IMR-90 (cell line): ENCODE data around the gene EXT2. TPM values are rescaled to one million over a fixed set of nuclear protein-coding genes. Genes with fewer than 3 reads are reported as not detected.

Source experiments
- ATAC-seq: fragments of 200-7000 bp; cut with Tn5 transposase; 2 replicates; pipeline ENCODE4 v1.9.1; 2020; ENCODE audit warnings: low read depth, mild to moderate bottlenecking, moderate library complexity
- BruUV-seq: library from RNA; stranded (reverse); fragments of 400-500 nt; replicated peaks from 2 replicates; lab custom pipeline; 2021; lab: Mats Ljungman, UMichigan
- CTCF ChIA-PET: fragments of 300-600 bp; formaldehyde crosslinking; extraction: SDS; loops from one replicate; lab custom pipeline; 2021; ENCODE audit warnings: antibody characterized with exemption; lab: Yijun Ruan, JAX
- POLR2A ChIA-PET: fragments of 300-600 bp; sonication (Branson Sonifier 250); formaldehyde crosslinking; loops from one replicate; lab custom pipeline; 2022; ENCODE audit warnings: antibody characterized with exemption; ENCODE audit not compliant: unreplicated experiment; lab: Charles Lee
- DNase-seq: peaks from one replicate; pipeline ENCODE4 v3.0.0; 2013
- H2AFZ ChIP-seq: replicated peaks from 2 replicates; pipeline ENCODE3; 2013; ENCODE audit warnings: low read length, mild to moderate bottlenecking; ENCODE audit not compliant: poor library complexity
- H2AK5ac ChIP-seq: 2 replicates; pipeline ENCODE4 v1.6.1; 2013; ENCODE audit warnings: low read depth, low read length, inconsistent platforms
- H2AK9ac ChIP-seq: replicated peaks from 2 replicates; pipeline ENCODE3; 2013; ENCODE audit warnings: mild to moderate bottlenecking, low read depth, low read length, moderate library complexity; ENCODE audit not compliant: poor library complexity
- H2BK120ac ChIP-seq: 2 replicates; pipeline ENCODE4 v1.6.1; 2013; ENCODE audit warnings: low read depth, low read length, inconsistent platforms
- H2BK15ac ChIP-seq: 3 replicates; pipeline ENCODE4 v1.6.1; 2013; ENCODE audit warnings: low read depth, low read length, inconsistent platforms
- H2BK20ac ChIP-seq: 2 replicates; pipeline ENCODE4 v1.6.1; 2013; ENCODE audit warnings: low read depth, mild to moderate bottlenecking, inconsistent platforms, low read length, moderate library complexity
- H2BK5ac ChIP-seq: 2 replicates; pipeline ENCODE4 v1.6.1; 2013; ENCODE audit warnings: mild to moderate bottlenecking, low read depth, low read length, inconsistent platforms; ENCODE audit not compliant: poor library complexity, severe bottlenecking
- H3K14ac ChIP-seq: replicated peaks from 2 replicates; pipeline ENCODE4 v1.6.1; 2013; ENCODE audit warnings: low read depth, low read length, inconsistent platforms
- H3K18ac ChIP-seq: 2 replicates; pipeline ENCODE4 v1.6.1; 2013; ENCODE audit warnings: low read depth, low read length, control low read depth
- H3K23ac ChIP-seq: 2 replicates; pipeline ENCODE4 v1.6.1; 2013; ENCODE audit warnings: low read depth, low read length, inconsistent platforms
- H3K27ac ChIP-seq: 2 replicates; pipeline ENCODE4 v1.5.1; 2013; ENCODE audit warnings: mild to moderate bottlenecking, control low read depth, low read length; ENCODE audit not compliant: insufficient read depth
- H3K27me3 ChIP-seq: 2 replicates; pipeline ENCODE4 v1.6.1; 2013; ENCODE audit warnings: low read length; ENCODE audit not compliant: control insufficient read depth, insufficient read depth
- H3K36me3 ChIP-seq: 2 replicates; pipeline ENCODE4 v1.6.1; 2013; ENCODE audit warnings: low read length, mixed read lengths; ENCODE audit not compliant: control insufficient read depth, insufficient read depth
- H3K4ac ChIP-seq: 2 replicates; pipeline ENCODE4 v1.6.1; 2013; ENCODE audit warnings: low read depth, low read length, inconsistent platforms
- H3K4me1 ChIP-seq: 2 replicates; pipeline ENCODE4 v1.6.1; 2013; ENCODE audit warnings: low read length, mixed read lengths; ENCODE audit not compliant: control insufficient read depth, insufficient read depth
- H3K4me2 ChIP-seq: 2 replicates; pipeline ENCODE4 v1.6.1; 2013; ENCODE audit warnings: low read depth, mild to moderate bottlenecking, control low read depth, low read length, moderate library complexity
- H3K4me3 ChIP-seq: 2 replicates; pipeline ENCODE4 v1.5.1; 2013; ENCODE audit warnings: low read depth, mild to moderate bottlenecking, control low read depth, low read length, moderate library complexity; ENCODE audit not compliant: insufficient read depth
- H3K56ac ChIP-seq: 2 replicates; pipeline ENCODE4 v1.6.1; 2013; ENCODE audit warnings: low read length, inconsistent platforms; ENCODE audit not compliant: insufficient read depth; ENCODE audit errors: extremely low read depth
- H3K79me1 ChIP-seq, 2 experiments: 2 replicates each; pipeline ENCODE4 v1.6.1; 2013; ENCODE audit warnings: low read length in 2 of 2, inconsistent platforms in 1 of 2, low read depth in 1 of 2
- H3K9ac ChIP-seq: 2 replicates; pipeline ENCODE4 v1.6.1; 2013; ENCODE audit warnings: low read depth, low read length, control low read depth
- H3K9me1 ChIP-seq: 2 replicates; pipeline ENCODE4 v1.6.1; 2013; ENCODE audit warnings: low read length, inconsistent platforms; ENCODE audit not compliant: insufficient read depth
- H3K9me3 ChIP-seq: 2 replicates; pipeline ENCODE4 v1.6.1; 2013; ENCODE audit warnings: low read length; ENCODE audit not compliant: control insufficient read depth, insufficient read depth
- H4K20me1 ChIP-seq: 2 replicates; pipeline ENCODE4 v1.6.1; 2013; ENCODE audit warnings: low read length, inconsistent platforms; ENCODE audit not compliant: insufficient read depth
- H4K5ac ChIP-seq: 2 replicates; pipeline ENCODE4 v1.6.1; 2013; ENCODE audit warnings: mild to moderate bottlenecking, low read depth, low read length, control low read depth
- H4K8ac ChIP-seq, 2 experiments: 2 replicates each; pipeline ENCODE4 v1.6.1; 2013; ENCODE audit warnings: low read depth in 2 of 2, low read length in 2 of 2, control low read depth in 1 of 2, inconsistent platforms in 1 of 2
- H4K91ac ChIP-seq: 2 replicates; pipeline ENCODE4 v1.6.1; 2013; ENCODE audit warnings: low read depth, low read length, inconsistent platforms; ENCODE audit not compliant: insufficient read depth
- BHLHE40 ChIP-seq: fragments of 150-350 bp; IDR thresholded peaks from 2 replicates; pipeline ENCODE4 v1.6.1; 2016; ENCODE audit warnings: mild to moderate bottlenecking, low read depth, low read length
- CEBPB ChIP-seq: IDR thresholded peaks from 2 replicates; pipeline ENCODE4 v1.6.1; 2012; ENCODE audit warnings: low read depth, low read length, improper control_type of control experiment
- CHD1 ChIP-seq: IDR thresholded peaks from 2 replicates; pipeline ENCODE4 v1.6.1; 2012; ENCODE audit warnings: low read depth, low read length, improper control_type of control experiment
- CTCF ChIP-seq: conservative IDR thresholded peaks from 2 replicates; pipeline ENCODE4 v1.5.1; 2012; ENCODE audit warnings: mild to moderate bottlenecking, low read depth, low read length, improper control_type of control experiment
- ELK1 ChIP-seq: fragments of 150-350 bp; IDR thresholded peaks from 2 replicates; pipeline ENCODE4 v1.6.1; 2016; ENCODE audit warnings: low read depth, mild to moderate bottlenecking, low read length, moderate library complexity, borderline replicate concordance
- FOS ChIP-seq: fragments of 150-350 bp; IDR thresholded peaks from 2 replicates; pipeline ENCODE4 v1.6.1; 2016; ENCODE audit warnings: low read depth, low read length
- MAZ ChIP-seq: IDR thresholded peaks from 2 replicates; pipeline ENCODE4 v1.6.1; 2012; ENCODE audit warnings: low read depth, mild to moderate bottlenecking, low read length, improper control_type of control experiment, moderate library complexity, borderline replicate concordance
- MXI1 ChIP-seq: IDR thresholded peaks from 2 replicates; pipeline ENCODE4 v1.6.1; 2012; ENCODE audit warnings: low read depth, mild to moderate bottlenecking, low read length, moderate library complexity, borderline replicate concordance
- NFE2L2 ChIP-seq: fragments of 150-350 bp; IDR thresholded peaks from 2 replicates; pipeline ENCODE4 v1.6.1; 2016; ENCODE audit warnings: low read depth, mild to moderate bottlenecking, low read length
- POLR2A ChIP-seq: IDR thresholded peaks from 2 replicates; pipeline ENCODE4 v1.6.1; 2012; ENCODE audit warnings: mild to moderate bottlenecking, low read depth, low read length
- RAD21 ChIP-seq: IDR thresholded peaks from 2 replicates; pipeline ENCODE4 v1.6.1; 2012; ENCODE audit warnings: low read length, improper control_type of control experiment
- RCOR1 ChIP-seq: IDR thresholded peaks from 2 replicates; pipeline ENCODE4 v1.6.1; 2012; ENCODE audit warnings: mild to moderate bottlenecking, low read length, improper control_type of control experiment; ENCODE audit not compliant: insufficient replicate concordance
- RFX5 ChIP-seq: IDR thresholded peaks from 2 replicates; pipeline ENCODE4 v1.8.0; 2012; ENCODE audit warnings: low read depth, mild to moderate bottlenecking, low read length, moderate library complexity
- SMC3 ChIP-seq: fragments of 150-350 bp; IDR thresholded peaks from 2 replicates; pipeline ENCODE4 v1.6.1; 2016; ENCODE audit warnings: low read depth, mild to moderate bottlenecking, antibody characterized with exemption, low read length, moderate library complexity
- USF2 ChIP-seq: fragments of 150-350 bp; IDR thresholded peaks from 2 replicates; pipeline ENCODE4 v1.6.1; 2017; ENCODE audit warnings: mild to moderate bottlenecking, antibody characterized with exemption, low read length, low read depth
- WGBS, 2 experiments: methylation state at CpG; one replicate each; pipeline versions ENCODE4 v1.1.5 to v1.1.7; 2013; ENCODE audit warnings: missing lambda C conversion rate in 2 of 2; ENCODE audit not compliant: insufficient read length in 1 of 2; ENCODE audit errors: extremely low coverage in 2 of 2; 5-methylcytosine and 5-hydroxymethylcytosine counted together
- dilution Hi-C: fragments of 300-500 bp; cut with HindIII; formaldehyde crosslinking; loops from one replicate; pipeline ENCODE4 v1.14.3; 2018; ENCODE audit warnings: low sequenced_read_pairs; ENCODE audit not compliant: unreplicated experiment
- in situ Hi-C: fragments of 300-500 bp; cut with MboI; formaldehyde crosslinking; loops from 3 replicates; pipeline ENCODE4 v1.14.3; 2019; ENCODE audit warnings: low sequenced_read_pairs, inconsistent platforms, mixed read lengths
- intact Hi-C: fragments of 100-400 bp; cut with micrococcal nuclease; formaldehyde crosslinking; loops from 2 replicates; pipeline ENCODE4 v1.10.0; 2022
- polyA plus RNA-seq, 3 experiments: library from polyadenylated mRNA; depleted of rRNA; stranded (reverse); fragments of >200 nt; gene quantifications; 2 replicates each; pipeline ENCODE4 v1.2.3, GENCODE V29; 2012; ENCODE audit warnings: low replicate concordance in 1 of 3
- total RNA-seq: library from RNA; depleted of rRNA; stranded (reverse); fragments of >200 nt; gene quantifications from 2 replicates; pipeline ENCODE4 v1.2.3, GENCODE V29; 2012

The EXT2 gene
- total and polyA plus RNA-seq, 2 of the 4 experiments (the other 2 are of a cell fraction), result 75.0 to 85.3 TPM

- Histone ChIP-seq H3K27me3 (no peaks in the 10 kb centered on the region; the same call in 1 of the 2 replicates), H4K5ac (no peak overlapping the region), H4K8ac (no peak overlapping the region), H3K4me1 (no peaks in the 10 kb centered on the region), H3K4me3 (no peak overlapping the region), H3K79me1 (no peaks in the 10 kb centered on the region), H2BK15ac (no peak overlapping the region), H4K91ac (no peak overlapping the region), H3K23ac (no peak overlapping the region), H2AFZ (no peak overlapping the region), H3K4ac (no peak overlapping the region), H3K27ac (no peak overlapping the region), H2BK120ac (no peak overlapping the region), H3K36me3 (no peaks in the 10 kb centered on the region), H3K9ac (no peak overlapping the region), H3K4me2 (no peak overlapping the region), H3K56ac (no peak overlapping the region), H3K9me1 (no peaks in the 10 kb centered on the region), H4K20me1 (no peaks in the 10 kb centered on the region), H2BK20ac (no peak overlapping the region), H3K14ac (no peak overlapping the region), H3K18ac (no peak overlapping the region), H2AK9ac (no peak overlapping the region), H2BK5ac (no peak overlapping the region), H2AK5ac (no peak overlapping the region), H3K9me3 (no peaks in the 10 kb centered on the region)
- ATAC-seq, result no peak
- POLR2A ChIA-PET, result no interaction called here
- in situ Hi-C loops, result no loop called here
- dilution Hi-C loops, result no loop called here
- DNase-seq, result no peak
- no TSS peak for BruUV-seq
- no CpG with 5 or more reads among the region's 1 CpG for WGBS, 2 experiments
- intact Hi-C loops, result no loop called here
- CTCF ChIA-PET, result interaction anchor here (2.5 kb wide), 1 partner anchor 10 kb away, joined by 13 read pairs; the partner anchor contains the start of gene EXT2
- no peak for TF ChIP-seq POLR2A
- no peak for TF ChIP-seq NFE2L2
- no peak for TF ChIP-seq CEBPB
- TF ChIP-seq CTCF, result no peak
- no peak for TF ChIP-seq ELK1
- no peak for TF ChIP-seq CHD1
- no peak for TF ChIP-seq FOS
- TF ChIP-seq USF2, result no peak
- TF ChIP-seq RCOR1, result no peak
- no peak for TF ChIP-seq SMC3
- TF ChIP-seq MXI1, result no peak
- no peak for TF ChIP-seq BHLHE40
- no peak for TF ChIP-seq RFX5
- no peak for TF ChIP-seq RAD21
- no peak for TF ChIP-seq MAZ
Observed at GRCh38 chr11:44085330-44085729, 10.1 kb upstream of the EXT2 start.
